ENCODE results near the gene NXPE2.

- no peak for TF ChIP-seq CTCF (IDR thresholded peaks at IDR 0.05)
- no peak for TF ChIP-seq POLR2AphosphoS5 (IDR thresholded peaks at IDR 0.05)
- TF ChIP-seq POLR2A (IDR thresholded peaks at IDR 0.05): no peak
Measured at GRCh38 chr11:114736806-114737205, 58.5 kb downstream of the NXPE2 start.

Data from breast epithelium (tissue), 3 donors.